ENCODE results near the gene EPGN. TPM values are rescaled to one million over a fixed set of nuclear protein-coding genes. Genes with fewer than 3 reads are reported as not detected.

The EPGN gene
- total and polyA plus RNA-seq, 2 of the 13 experiments (the other 11 are each of a cell fraction or from before 2014, with no cell fraction given) = not detected

- no peak overlapping the region for H2AFZ ChIP-seq (ENCODE audit: low read length)
- no peaks in the 10 kb centered on the region for H3K79me2 ChIP-seq (ENCODE audit: insufficient read depth, low read length)
- no peak overlapping the region for H3K27ac ChIP-seq (ENCODE audit: extremely low read length, insufficient read depth, low read length)
- no peaks in the 10 kb centered on the region for H4K20me1 ChIP-seq (ENCODE audit: insufficient read depth, low read length)
- no peak for FAIRE-seq
- POLR2A ChIA-PET = no interaction called here
- H3K9ac ChIP-seq (ENCODE audit: insufficient read depth, low read depth, low read length) = no peak overlapping the region
- H3K27me3 ChIP-seq (ENCODE audit: control insufficient read depth in 1 of 2, insufficient read depth in 2 of 2, low read length in 2 of 2) = no peaks in the 10 kb centered on the region
- no peak for DNase-seq (ENCODE audit: low spot score)
- CTCF ChIA-PET (ENCODE audit: low intra/inter-chr PET ratio, low total read pairs) = no interaction called here
- WGBS (ENCODE audit: low lambda C conversion rate) = 0% methylated on average over 1 of the region's 1 CpG
- no peak overlapping the region for H3K4me2 ChIP-seq (ENCODE audit: low read depth, low read length)
- no peak for ATAC-seq
- no TSS peak for BruUV-seq (replicated peaks)
- in situ Hi-C loops (cut with HindIII; ENCODE audit: extremely low pct_ligation_motif_present, low pct_unique_long_range_greater_than_20kb) (no loop called here), intact Hi-C loops (cut with micrococcal nuclease; ENCODE audit: unreplicated experiment) (no loop called here)
- H3K9me3 ChIP-seq (ENCODE audit: low read length) = peaks cover 12% of the 10 kb centered on the region
- no peaks in the 10 kb centered on the region for H3K4me1 ChIP-seq (ENCODE audit: insufficient read depth, low read length)
- H3K4me3 ChIP-seq (replicated peaks in 1 of 3; ENCODE audit: insufficient read depth in 1 of 3, low read depth in 2 of 3, low read length in 3 of 3) = no peak overlapping the region
- no peaks in the 10 kb centered on the region for H3K36me3 ChIP-seq (replicated peaks in 1 of 2; ENCODE audit: control insufficient read depth in 1 of 2, insufficient read depth in 2 of 2, low read length in 2 of 2)
- no peak for TF ChIP-seq E2F1 (CRISPR knock-in tag; IDR thresholded peaks at IDR 0.05)
- no peak for TF ChIP-seq NBN (conservative IDR thresholded peaks at IDR 0.05)
- TF ChIP-seq PATZ1 (CRISPR knock-in tag; IDR thresholded peaks at IDR 0.05) = no peak
- TF ChIP-seq ASH2L (IDR thresholded peaks at IDR 0.05; ENCODE audit: insufficient read length, low read depth, low read length) = no peak
- no peak for TF ChIP-seq ZNF772 (CRISPR knock-in tag; IDR thresholded peaks at IDR 0.05)
- no peak for TF ChIP-seq POLR2AphosphoS5 (IDR thresholded peaks at IDR 0.05; ENCODE audit: low read depth, low read length)
- no peak for TF ChIP-seq GABPA (IDR thresholded peaks at IDR 0.05; ENCODE audit: low read depth, low read length)
- no peak for TF ChIP-seq GABPA (CRISPR knock-in tag; IDR thresholded peaks at IDR 0.05; ENCODE audit: low read depth)
- TF ChIP-seq ZBTB21 (CRISPR knock-in tag; IDR thresholded peaks at IDR 0.05) = no peak
- no peak for TF ChIP-seq ZNF691 (CRISPR knock-in tag; IDR thresholded peaks at IDR 0.05; ENCODE audit: borderline replicate concordance, low read depth)
These were observed 35.8 kb downstream of the EPGN start for GRCh38 chr4:74344031-74344430.
